ENCODE data around the gene TNFSF13.

TNFSF13 gene

DNA sequence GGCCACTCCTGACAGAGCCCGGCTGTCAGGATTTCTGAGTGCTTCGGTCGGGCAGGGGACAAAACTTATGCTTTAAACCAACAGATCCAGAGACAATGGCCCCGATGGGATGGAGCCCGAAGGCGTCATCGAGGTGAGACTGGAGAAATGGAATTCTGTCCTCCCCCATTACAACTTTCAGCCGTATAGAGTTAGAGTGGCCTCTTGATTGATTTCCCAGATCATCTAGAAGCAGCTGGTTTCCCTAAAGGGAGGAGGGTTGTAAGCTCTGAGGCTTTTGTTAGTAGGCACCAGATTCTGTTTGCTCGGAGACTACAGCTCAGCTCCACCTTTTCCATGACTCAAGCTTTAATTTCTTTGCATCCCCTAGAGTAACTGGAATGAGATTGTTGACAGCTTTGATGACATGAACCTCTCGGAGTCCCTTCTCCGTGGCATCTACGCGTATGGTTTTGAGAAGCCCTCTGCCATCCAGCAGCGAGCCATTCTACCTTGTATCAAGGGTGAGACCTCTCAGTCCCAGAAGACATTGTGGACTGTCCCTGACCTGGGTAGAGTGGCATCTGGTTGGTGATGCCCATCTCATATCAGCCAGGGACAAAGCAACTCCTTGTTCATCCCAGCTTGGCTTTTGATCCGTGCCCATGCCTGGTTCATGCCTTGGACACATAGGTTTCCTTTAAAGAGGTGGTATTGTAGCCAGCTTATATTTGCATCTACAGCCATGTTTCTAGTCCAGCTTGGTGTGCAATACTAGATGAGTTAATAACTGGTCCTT, 15.8 kb downstream of the TNFSF13 start:
- DNase-seq (ENCODE audit: low read depth, low spot score), result no peak

DNA sequence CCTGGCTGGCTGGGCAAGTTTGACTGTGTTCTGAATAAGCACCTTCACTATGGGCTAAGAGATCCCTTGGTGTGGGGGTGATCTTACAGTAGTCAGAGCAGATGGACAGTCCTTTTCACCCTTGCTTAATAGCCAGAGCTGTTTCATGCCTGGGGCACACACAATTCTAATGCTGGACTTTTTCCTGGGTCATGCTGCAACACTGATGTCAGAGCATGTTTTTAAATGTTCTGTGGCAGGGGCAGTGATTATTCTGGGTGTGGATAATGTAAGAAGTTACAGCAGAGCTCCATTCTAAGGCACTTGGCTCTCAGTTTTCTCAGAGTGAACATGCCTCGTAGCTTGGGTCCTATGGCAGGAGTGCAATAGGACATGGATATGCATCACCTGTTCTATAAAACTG, 16.9 kb downstream of the TNFSF13 start:
- DNase-seq (ENCODE audit: low read depth, low spot score), result no peak

DNA sequence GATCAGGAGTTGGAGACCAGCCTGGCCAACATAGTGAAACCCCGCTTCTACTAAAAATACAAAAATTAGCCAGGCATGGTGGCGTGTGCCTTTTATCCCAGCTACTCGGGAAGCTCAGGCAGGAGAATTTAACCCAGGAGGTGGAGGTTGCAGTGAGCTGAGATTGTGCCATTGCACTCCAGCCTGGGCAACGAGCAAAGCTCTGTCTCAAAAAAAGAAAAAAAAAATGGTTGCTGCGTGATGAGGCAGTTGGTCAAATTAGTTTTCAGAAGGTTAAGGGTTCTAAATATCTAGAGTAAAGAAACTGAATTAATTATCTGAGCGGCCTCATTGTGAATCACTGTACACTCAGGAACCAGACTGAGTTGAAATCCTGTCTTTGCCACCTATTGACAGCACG, 17.4 kb downstream of the TNFSF13 start:
- DNase-seq (ENCODE audit: low read depth, low spot score), result no peak

GRCh38 chr17:7576432-7576937, 17.9 kb downstream of the TNFSF13 start:
- DNase-seq (ENCODE audit: low read depth, low spot score), result no peak

GRCh38 chr17:7577327-7578199, 19.0 kb downstream of the TNFSF13 start:
- DNase-seq (ENCODE audit: low read depth, low spot score), result no peak

GRCh38 chr17:7579001-7579833, 20.7 kb downstream of the TNFSF13 start, which contains the start of gene CD68:
Gene CD68, plus strand, starts transcription at chr17:7579638. Its CDS starts 40 bp downstream, at chr17:7579678.
- no peak for DNase-seq (ENCODE audit: low read depth, low spot score)

DNA sequence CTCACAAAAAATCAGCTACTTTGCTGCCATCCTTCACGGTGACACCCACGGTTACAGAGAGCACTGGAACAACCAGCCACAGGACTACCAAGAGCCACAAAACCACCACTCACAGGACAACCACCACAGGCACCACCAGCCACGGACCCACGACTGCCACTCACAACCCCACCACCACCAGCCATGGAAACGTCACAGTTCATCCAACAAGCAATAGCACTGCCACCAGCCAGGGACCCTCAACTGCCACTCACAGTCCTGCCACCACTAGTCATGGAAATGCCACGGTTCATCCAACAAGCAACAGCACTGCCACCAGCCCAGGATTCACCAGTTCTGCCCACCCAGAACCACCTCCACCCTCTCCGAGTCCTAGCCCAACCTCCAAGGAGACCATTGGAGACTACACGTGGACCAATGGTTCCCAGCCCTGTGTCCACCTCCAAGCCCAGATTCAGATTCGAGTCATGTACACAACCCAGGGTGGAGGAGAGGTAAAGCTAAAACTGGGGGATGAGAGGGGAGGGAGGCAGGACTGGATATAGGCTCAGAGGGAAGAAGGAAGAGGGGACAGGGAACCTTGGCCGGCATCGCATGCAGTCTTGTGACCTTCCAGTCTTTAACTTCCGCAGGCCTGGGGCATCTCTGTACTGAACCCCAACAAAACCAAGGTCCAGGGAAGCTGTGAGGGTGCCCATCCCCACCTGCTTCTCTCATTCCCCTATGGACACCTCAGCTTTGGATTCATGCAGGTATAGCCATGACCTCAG, 21.5 kb downstream of the TNFSF13 start:
- no peak for DNase-seq (ENCODE audit: low read depth, low spot score)

- no peak for DNase-seq (ENCODE audit: low read depth, low spot score)
Observed at GRCh38 chr17:7580604-7581575, 22.3 kb downstream of the TNFSF13 start.

- no peak for DNase-seq (ENCODE audit: low read depth, low spot score)
Observed at GRCh38 chr17:7582396-7583252, 24.1 kb downstream of the TNFSF13 start.

- DNase-seq (ENCODE audit: low read depth, low spot score), result peak; percentile 87
Observed at GRCh38 chr17:7583253-7584109, 24.9 kb downstream of the TNFSF13 start, which contains the start of gene MPDU1. Gene MPDU1, plus strand, starts transcription at chr17:7583852. Its CDS starts 11 bp downstream, at chr17:7583863.

DNA sequence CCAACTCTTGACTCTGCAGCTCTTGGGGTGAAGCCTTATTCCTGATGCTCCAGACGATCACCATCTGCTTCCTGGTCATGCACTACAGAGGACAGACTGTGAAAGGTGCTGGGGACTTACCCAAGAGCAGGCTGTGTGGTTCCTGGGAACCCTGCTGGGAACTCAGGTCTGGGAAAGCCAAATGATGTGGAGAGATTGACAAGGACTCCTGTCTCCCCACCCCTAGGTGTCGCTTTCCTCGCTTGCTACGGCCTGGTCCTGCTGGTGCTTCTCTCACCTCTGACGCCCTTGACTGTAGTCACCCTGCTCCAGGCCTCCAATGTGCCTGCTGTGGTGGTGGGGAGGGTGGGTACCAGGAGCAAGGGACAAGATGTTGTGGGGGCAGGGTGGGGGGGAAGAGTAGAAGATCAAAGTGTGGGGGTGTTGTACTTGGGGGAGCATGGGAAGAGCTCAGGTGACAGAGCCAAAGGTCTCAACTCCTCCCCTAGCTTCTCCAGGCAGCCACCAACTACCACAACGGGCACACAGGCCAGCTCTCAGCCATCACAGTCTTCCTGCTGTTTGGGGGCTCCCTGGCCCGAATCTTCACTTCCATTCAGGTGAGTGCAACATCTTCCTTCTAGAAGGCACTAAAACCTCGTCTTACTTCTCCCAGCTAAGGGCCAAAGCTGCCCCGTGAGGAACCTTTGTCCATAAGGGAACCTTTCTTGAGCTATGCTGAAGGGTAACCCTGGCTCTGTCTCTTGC, 28.3 kb downstream of the TNFSF13 start:
- DNase-seq (ENCODE audit: low read depth, low spot score), result no peak

DNA sequence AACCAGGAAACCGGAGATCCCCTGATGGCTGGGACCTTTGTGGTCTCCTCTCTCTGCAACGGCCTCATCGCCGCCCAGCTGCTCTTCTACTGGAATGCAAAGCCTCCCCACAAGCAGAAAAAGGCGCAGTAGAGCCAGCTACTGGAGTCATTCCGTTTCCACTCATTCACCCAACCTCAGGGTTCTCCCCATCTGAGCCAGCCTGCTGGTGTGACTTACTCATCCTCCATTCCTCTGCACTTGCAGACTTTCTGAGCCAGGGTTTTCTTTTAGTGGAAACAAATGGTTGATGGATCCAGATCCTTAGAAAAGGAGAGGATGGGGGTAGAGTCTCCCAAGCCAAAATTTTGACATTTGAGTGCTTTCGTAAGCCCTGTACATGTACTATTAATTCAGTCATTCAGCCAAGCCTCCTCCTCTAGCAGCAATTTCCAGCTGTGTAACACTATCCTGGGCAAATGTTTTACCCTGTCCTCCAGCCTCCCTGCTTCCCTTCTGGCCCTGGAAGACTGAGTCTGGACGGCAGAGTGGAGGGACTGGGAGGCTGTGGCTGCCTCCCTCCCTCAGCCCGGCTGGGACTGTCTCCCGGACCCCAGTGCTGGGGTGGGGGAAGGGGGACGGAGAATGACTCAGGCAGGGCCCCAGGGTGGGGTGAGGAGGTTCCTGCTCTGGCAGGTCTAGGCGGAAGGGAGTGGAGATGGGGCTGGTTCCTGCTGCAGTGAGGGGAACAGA, 29.0 kb downstream of the TNFSF13 start:
- no peak for DNase-seq (ENCODE audit: low read depth, low spot score)

- no peak for DNase-seq (ENCODE audit: low read depth, low spot score)
Observed at GRCh38 chr17:7588553-7589203, 30.1 kb downstream of the TNFSF13 start.

DNA sequence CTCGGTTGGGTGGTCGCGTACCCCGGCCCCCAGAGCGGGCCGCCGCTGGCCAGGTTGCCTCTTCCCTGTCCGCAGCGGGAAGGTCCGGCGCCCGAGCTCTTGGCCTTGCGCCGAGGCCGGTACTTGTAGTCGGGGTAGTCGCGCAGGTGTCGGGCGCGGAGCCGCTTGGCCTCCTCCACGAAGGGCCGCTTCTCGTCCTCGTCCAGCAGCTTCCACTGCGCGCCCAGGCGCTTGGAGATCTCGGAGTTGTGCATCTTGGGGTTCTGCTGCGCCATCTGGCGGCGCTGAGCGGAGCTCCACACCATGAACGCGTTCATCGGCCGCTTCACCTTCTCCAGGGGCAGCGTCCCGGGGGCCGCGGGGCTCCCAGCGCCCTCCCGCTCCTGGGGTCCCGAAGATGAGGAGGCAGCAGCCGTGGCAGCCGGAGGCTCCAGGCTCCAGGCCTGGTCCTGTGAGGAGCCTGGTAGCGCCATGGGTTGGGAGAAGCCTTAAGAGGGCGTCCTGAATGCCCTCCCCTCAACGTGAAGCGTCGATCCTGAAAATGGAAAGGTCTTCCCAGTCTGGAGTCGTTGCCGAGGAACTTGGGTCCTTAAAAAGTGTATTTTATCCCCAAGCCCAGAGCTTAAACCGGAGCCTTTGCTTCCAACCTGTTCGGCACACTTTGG, 30.8 kb downstream of the TNFSF13 start:
- DNase-seq (ENCODE audit: low read depth, low spot score), result no peak
